ENCODE measurements around the gene TPRKB.
"Not testable (repeated sequence)": the region's sequence is repeated elsewhere in the genome, so short reads cannot be mapped to it uniquely, and the experiment has no call there.

The TPRKB gene

GRCh38 chr2:73698101-73698500 is 39.0 kb downstream of the TPRKB start:
- DNase-seq = no peak

GRCh38 chr2:73697606-73698005 is 39.5 kb downstream of the TPRKB start:
- no peak for DNase-seq

DNA sequence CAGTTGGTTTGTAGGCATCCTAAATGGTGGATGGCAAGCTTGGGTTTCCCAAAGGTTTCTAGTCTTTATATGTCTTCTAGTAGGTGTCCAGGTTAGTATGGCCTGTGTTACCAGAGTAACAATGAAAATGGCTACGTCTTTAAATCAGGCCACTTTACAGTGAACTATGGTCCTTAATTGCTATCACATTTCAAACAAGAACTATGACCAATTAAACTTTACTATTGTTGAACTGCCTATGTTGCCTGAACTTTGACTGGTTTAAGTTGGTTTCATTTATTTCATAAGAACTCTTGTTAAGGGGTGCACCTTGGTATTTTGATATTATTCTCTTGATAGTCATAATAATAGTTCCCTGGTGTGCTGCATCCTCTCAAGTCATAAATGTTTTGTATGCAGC is 40.2 kb downstream of the TPRKB start:
- not testable (repeated sequence) for DNase-seq

GRCh38 chr2:73696521-73696920 is 40.6 kb downstream of the TPRKB start:
- not testable (repeated sequence) for DNase-seq

- peak; percentile 39 for DNase-seq
Observed at GRCh38 chr2:73690372-73691088, 46.6 kb downstream of the TPRKB start.

DNA sequence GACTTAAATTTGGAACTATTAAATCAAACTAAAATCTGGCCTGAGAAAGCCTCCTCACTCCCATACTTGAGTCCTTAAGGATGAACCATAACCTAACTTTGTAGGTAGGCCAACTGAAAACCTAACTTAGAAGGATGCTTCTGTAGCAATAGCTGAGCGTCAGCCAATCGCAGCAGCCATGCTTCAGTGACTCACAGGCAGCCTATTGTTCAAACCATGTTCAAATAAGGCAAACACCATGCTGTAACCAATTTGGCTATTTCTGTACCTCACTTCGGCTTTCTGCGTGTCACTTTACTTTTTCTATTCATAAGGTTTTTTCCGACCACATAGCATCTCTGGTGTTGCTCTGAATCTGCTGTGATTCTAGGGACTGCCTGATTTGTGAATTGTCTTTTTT is 48.7 kb downstream of the TPRKB start:
- DNase-seq = not testable (repeated sequence)

- DNase-seq = no peak
Observed at GRCh38 chr2:73685764-73686438, 51.2 kb downstream of the TPRKB start.

- DNase-seq = not testable (repeated sequence)
Observed at GRCh38 chr2:73684905-73685304, 52.2 kb downstream of the TPRKB start.

GRCh38 chr2:73684325-73684724 is 52.8 kb downstream of the TPRKB start:
- DNase-seq = peak; percentile 34

GRCh38 chr2:73679951-73680571 is 57.1 kb downstream of the TPRKB start:
- peak; percentile 51 for DNase-seq

Data from activated CD4-positive, alpha-beta T cell treated with anti-CD3 and anti-CD28 coated beads for 48 hours (primary cell).